GM21526 (cell line): ENCODE measurements around the gene AVL9.
"Not testable (repeated sequence)": the region's sequence is repeated elsewhere in the genome, so short reads cannot be mapped to it uniquely, and the experiment has no call there.

ENCODE experiments used
- ATAC-seq: cut with Tn5 transposase; IDR thresholded peaks from one replicate; pipeline ENCODE4 v1.9.1; 2021; ENCODE audit warnings: moderate library complexity; ENCODE audit not compliant: unreplicated experiment, low FRiP score

Gene AVL9

DNA sequence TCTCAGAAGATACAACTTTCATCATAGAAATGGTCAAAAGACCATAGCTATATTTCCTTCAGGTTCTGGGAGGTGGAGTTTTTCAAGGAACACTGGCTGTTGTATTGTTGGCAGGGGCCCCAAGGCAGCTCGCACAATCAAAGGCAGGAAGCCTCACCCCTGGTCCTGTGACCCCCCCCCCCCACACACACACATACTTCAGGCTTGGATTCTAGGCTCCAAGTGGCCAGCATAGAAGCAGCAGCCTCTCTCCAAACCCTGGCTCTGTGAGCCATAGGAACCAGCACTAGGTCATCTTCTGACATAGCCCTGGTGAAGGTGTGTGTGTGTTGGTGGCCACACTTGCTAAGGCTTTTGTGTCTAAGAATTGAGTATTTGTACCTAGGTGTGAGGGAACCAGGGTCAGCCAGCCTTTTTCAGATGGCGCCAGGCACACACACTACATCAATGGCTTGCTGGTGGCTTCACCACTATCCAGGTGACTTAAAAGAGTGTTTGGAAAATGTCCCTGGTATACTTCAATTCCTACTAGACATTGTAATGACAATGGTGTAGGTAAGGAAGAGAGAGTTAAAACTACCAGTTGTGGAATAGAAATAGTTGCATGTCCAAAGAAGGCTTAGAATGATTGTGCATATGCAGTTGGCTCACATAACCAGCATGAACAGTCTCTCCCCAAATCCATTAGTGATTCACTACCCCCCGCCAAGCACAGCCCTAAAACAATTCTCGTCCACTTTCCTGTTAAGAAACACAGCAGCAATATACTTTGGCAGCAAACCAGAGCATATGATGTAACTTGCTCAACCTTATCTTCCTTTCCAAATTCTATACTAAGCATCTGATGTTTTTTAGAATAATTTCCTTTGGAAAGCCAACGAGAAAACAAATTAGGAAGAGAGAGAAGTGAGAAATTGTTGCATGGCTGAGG is 91.3 kb downstream of the AVL9 start:
- ATAC-seq, result no peak

DNA sequence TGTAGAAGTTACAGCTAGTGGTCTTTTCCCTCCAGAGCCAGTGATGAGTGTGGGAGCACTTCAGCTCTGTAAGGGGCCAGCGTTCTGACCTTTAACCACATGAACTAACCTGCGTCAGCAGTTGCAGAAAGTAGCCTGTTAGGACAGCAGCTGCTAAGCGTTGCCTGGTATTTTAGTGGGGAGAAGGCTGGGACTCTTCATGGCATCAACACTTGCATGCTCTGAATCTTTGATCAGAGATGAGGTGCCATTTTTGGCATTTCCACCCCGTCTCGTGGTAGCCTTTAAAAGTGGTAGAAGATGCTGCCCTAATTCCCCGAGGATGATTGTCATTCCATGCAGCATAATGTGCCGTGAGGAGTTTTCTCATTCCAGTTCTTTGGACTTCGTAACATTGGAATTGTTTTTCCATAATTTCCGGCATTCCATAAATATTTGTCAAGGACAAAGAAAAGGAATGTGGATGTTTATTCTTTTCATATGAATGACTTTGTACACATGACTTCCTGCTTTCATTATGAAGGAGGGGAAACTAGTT is 92.2 kb downstream of the AVL9 start:
- ATAC-seq, result no peak

DNA sequence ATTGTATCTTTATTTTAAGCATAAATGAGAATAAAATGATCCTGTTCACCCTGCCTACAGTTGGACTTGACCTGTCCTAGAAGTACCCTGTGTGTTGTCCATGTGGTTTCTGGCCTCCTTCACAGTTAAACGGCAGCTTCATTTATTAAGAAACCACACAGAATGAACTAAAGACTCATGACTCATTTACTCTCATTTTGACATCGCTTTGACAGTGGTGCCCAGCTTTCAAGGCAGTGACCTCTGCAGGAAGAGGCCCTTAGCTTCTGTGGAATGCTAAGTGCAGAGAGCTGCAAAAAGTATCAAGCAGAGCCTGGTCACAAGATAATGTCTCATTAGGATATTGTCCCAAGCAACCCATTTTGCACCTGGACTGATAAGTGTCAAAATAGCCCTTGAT is 93.4 kb downstream of the AVL9 start:
- ATAC-seq, result peak; percentile 56

DNA sequence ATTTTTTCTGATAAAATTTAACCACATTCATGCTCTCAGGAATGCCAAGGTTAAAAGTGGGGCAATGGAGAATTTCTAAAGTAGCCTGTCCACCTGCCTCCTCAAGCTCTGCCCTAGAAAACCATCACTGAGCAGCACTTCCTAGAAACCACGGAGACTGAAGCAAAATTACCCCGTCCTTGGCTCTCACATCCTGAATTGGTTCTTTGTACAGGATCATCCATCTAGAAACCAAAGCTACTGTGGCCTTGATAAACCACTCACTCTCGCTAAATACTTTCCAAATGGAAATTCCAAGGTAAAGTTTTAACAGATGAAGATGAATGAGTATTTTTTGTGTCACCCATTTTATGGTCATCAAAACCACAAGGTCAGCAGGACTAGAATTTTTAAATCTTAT is 96.6 kb downstream of the AVL9 start:
- ATAC-seq, result no peak

DNA sequence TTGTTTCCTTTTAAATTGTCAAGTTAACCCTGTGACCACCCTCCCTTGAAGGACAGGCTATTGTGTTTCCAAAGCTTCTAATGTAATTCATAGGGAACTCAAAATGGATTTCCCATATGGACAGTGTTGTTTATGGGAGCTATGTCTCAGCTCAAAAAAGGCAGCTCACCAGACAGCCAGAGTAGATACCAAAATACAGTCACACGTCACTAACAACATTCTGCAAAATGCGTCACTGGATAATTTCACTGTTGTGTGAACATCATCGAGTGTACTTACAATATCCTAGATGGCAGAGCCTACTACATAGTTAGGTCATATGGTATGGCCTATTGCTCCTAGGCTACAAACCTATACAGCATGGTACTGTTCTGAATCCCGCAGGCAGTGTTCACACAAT is 97.4 kb downstream of the AVL9 start:
- no peak for ATAC-seq

DNA sequence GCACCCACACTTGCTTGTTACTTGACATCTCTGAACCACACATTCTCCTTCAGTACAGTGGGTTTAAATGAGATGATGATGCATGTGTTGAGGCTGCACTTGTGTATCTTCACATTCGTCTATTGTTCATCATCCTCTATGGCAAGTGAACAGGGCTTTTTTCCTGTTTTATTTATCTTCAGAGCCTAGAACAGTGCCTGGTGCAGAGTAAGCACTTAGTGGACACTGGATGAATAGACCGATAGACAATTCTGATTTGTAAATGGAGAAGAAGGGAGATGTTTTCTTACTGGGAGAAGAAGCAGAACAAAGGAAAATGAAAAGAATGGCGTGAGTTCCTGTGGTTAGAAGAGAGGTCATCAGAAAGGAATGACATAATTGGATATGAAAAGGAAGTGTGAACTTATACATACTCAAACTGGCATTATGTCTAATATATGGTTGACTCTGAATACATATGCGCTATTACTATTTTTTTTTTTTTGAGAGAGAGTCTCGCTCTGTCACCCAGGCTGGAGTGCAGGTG is 99.7 kb downstream of the AVL9 start:
- ATAC-seq, result no peak

DNA sequence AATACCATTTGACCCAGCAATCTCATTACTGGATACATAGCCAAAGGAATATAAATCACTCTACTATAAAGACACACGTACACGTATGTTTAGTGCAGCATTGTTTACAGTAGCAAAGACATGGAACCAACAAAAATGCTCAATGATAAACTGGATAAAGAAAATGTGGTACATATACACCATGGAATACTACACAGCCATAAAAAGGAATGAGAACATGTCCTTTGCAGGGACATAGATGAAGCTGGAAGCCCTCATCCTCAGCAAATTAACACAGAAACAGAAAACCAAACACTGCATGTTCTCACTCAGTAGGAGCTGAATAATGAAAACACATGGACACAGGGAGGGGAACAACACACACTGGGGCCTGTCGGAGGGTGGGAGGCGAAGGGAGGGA is 105.9 kb downstream of the AVL9 start:
- ATAC-seq, result not testable (repeated sequence)

DNA sequence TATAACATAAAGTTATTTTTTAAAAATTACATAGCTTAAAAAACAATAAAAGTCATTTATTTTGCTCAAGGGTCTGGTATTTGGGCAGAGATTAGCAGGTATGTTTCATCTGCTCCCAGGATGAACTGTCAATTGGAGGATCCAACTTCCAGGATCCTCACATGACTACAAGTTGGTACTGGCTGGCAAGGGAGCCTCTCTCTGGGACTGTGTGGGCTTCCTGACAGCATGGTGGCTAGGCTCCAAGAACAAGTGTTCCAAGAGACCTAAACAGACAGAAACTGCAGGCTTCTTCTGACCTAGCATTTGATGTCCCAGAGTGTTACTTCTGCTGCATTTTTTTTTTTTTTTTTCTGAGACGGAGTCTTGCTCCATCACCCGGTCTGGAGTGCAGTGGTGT is 107.2 kb downstream of the AVL9 start:
- no peak for ATAC-seq

DNA sequence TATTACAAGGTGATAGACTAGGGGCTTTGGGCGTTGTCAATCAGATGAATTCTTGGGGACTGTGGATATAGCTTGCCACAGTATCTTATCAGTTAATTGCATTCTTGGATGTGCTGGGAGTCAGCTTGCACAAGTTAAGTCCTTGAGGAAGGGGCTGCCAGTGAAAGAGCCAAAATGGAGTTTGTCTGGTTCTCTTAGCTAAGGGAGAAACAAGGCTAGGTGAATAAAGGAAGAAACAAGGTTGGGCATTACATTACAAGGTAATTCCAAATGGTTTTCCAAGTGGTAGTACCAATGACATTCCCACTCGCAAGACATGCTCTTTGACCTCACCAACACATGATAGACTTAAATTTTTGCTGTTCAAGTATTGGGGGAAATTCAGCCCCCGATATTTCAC is 108.2 kb downstream of the AVL9 start:
- ATAC-seq, result not testable (repeated sequence)

DNA sequence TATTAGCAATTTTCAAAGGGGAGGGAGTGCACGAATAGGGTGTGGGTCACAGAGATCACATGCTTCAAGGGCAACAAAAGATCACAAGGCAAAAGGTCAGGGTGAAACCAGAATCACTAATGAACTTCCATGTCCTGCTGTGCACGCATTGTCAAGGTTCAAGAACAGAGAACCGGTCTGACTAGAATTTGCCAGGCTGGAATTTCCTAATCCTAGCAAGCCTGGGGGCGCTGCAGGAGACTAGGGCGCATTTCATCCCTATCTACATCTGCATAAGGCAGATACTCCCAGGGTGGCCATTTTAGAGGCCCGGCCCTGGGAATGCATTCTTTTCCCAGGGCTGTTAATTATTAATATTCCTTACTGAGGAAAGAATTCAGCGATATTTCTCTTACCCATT is 108.8 kb downstream of the AVL9 start:
- ATAC-seq, result not testable (repeated sequence)

DNA sequence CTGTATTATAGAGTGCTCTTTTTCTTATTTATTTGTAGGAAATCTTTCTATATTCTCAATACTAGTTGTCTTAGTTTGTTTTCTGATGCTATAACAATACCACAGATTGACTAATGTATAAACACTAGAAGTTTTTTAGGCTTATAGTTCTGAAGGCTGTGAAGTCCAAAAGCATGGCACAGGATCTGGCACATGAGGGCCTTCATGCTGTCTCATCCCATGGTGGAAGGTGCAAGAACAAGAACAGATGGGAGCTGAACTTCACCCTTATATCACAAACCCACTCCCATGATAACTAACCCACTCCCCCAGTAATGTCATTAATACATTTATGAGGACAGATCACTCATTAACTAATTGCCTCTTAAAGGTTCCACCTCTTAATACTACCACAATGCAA is 109.7 kb downstream of the AVL9 start:
- no peak for ATAC-seq

DNA sequence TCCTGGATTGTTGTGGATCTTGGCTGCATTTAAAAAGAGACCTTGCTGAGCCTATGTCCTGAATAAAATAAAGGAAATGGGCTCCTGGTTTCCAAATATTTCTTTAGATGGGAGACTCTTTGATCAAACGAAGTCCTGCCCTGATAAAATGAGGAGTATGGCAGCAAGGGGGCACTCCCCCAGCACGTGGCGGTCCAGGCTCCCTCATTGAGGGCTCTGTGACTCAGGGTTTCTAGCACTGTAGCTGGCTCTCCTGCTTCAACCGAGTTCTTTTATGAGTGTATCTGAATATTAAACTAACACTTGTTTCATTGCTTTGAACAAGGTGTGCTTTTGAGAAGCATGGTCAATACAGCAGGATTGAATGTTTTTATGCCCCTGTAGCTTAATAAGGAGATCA is 114.2 kb downstream of the AVL9 start:
- no peak for ATAC-seq

DNA sequence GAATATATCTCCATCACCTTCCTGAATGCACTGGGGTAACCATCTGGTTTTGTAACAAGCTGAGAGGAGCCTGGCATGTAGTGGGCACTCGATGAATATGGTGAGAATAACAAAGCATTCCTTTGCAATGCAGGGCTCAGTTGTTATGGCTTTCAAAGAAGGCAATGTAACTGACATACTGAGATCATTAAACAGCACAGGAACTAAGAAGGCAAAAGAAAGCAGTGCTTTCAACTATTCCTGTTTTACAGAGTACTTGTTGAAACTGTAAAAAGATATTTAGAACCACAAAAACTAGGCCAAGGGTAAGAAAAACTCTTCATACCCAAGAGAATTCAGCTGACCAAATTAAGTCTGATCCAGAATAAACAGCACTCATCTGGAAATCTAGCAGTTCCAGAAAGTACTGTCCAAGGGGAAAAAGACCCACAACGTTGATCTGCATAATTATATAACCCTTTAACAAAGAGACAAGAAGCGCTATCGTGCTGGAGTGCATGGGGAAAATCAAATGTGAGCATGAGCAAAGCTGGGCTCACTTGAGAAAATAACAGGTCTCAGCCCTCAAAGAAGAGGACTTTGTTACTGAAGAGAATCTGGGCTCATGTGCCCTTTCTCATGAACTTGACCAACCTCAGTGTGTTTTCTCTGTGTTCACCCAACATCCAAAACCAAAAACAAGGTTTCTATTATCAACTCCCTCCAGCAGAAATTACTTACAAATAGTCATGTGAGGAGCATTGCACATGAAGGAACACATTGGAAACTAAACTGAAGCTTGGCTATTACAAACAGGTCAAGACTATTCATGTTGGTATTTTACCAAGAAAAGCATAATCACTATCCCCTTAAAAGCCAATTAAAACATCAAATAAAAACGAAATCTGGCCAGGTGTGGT is 116.2 kb downstream of the AVL9 start:
- ATAC-seq, result no peak

DNA sequence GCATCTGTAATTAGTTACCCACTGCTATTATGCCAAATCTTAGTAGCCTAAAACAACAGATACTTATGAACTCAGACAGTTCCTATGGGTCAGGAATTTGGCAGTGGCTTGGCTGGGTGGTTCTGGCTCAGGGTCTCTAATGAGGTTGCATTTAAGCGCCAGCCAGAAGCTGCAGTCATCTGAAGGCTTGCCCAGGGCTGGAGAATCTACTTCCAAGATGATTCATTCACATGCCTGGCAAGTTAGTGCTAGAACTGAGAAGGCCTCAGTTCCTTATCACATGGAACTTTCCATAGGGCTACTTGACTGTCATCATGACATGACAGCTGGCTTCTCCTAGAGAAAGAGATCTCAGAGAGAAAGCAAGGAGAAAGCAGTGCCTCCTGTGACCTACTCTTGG is 121.3 kb downstream of the AVL9 start:
- no peak for ATAC-seq

DNA sequence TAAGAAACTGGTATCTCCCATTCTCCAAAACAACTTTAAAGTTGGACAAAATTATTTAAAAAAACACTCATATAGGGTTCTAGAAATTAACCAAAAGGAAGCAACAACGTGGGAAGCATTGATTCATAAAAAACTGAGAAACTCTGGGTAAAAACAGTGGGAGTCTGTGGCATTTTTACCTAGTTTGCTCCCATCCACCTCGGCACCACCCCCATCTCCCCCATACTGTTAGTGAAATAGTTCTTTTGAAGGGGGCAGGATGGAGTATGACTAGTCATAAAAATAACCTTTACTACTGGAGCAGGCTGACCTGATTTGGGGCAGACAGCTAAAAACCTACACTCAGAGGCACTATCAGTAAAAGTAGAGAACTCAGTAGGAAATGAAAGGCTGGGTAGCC is 123.2 kb downstream of the AVL9 start:
- ATAC-seq, result no peak

DNA sequence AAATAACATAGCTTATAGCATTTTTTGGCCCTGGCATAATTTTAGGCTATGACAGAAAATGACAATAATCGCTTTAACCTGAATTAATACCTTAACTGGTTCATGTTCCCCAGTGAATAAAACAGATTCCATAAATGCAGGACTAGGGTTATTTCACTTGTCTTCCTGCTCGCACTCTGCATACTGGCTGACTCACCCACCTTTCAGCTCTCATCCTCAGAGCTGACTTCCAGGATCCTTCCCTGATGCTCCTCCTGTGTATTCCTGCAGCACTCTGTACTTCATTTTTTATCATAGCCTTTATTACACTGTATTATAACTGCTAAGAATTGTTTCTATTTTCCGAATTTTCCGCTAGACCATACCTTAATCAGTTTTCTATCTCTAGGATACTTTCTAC is 123.7 kb downstream of the AVL9 start:
- ATAC-seq, result no peak

DNA sequence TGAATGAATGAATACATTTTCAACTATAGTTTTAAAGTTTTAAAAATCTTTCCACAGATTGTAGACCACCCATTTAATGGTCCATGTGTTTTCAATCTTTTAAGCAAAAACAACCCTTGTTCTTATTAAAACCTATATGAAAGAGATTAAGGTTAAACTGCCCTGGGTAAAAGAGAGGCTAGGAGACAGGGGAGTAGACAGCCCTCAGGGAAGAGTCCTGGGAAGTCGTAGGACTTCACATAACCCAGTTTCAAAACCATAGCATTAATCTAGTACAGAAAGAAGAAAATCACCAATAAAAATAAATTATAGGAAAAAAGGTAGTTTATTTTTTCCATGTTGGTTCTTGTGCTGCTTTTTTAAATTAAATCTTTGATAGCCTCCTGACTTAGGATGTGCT is 124.1 kb downstream of the AVL9 start:
- not testable (repeated sequence) for ATAC-seq

DNA sequence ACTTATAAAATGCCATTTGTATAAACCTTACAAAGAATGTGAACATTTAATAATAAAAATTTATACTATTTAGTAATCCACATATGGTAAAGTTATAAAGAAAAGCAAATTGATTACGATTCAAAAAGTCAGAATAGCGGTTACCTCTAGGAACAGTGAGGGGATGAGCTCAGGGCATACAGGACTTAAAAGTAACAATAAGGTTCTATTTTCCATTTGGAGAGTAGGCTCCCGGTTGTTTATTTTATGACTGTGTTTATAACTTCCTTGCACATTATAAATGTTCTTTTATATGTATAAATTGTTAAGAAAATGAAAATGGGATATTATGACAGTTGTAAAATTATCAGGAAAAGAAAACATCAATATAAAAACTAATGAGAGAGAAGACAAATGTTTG is 135.7 kb downstream of the AVL9 start:
- ATAC-seq, result no peak

DNA sequence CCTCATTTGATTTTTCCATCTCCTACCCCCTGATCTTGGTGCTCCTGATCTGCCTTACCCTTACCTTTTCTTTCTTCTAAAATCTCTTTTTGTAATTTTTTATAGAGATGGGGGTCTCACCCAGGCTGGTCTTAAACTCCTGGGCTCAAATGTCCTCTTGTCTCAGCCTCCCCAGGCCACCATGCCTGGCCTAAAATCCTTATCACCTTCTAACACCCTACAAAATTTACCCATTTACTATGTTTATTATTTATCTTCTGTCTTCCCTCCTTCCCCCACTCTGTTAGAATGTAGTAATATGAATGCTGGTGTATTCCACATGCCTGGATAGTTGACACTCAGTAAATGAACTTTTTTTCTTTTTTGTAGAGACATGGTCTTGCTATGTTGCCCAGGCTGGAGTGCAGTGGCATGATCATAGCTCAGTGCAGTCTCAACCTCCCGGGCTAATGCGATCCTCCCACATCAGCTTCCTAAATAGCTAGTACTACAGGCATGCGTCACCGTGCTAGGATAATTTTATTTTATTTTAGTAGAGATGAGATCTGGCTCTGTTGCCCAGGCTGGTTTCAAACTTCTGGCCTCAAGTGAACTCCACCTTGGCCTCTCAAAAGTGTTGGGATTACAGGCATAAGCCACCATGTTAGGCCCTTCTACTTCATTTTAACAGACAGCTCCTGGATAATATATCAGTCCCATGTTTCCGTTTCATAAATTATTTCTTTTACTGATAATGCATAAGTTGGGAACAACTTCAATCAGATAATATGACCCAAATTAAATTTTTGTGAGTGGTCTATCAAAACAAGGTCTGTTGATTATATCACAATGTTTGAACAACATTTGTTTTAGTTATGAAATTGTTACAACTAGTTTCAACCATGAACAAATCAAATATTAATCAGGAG is 136.6 kb downstream of the AVL9 start:
- ATAC-seq, result not testable (repeated sequence)

DNA sequence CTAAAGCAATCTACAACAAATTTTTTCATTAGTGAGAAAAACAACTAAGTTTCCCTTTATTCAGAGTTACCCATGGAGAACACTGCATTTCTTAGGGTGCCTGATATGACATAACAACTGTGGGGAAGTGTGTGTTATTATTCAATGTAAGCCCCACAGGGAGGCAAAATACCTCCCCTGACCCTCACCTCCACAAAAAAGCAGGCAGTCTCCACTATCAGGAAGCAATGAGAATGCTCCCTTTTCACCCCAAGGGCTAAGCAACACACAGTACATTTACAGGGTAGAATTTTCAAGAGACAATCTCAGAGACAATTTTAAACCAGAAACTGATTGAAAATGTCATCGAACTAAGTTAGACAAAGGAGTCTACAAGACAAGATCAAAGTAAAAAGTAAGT is 138.2 kb downstream of the AVL9 start:
- ATAC-seq, result not testable (repeated sequence)
